ENCODE measurements around the gene DEFB121.
"Not testable (repeated sequence)": the region's sequence is repeated elsewhere in the genome, so short reads cannot be mapped to it uniquely, and the experiment has no call there.

DEFB121 gene

GRCh38 chr20:31406115-31406514 is at the start of gene DEFB121:
TSS of gene DEFB121 (minus strand) at chr20:31406215. CDS start at chr20:31406152, 63 bp downstream.
- DNase-seq (ENCODE audit: low read depth, low spot score), result no peak

GRCh38 chr20:31454361-31454760 is 48.3 kb upstream of the DEFB121 start:
- no peak for DNase-seq (ENCODE audit: low read depth, low spot score)

- no peak for DNase-seq (ENCODE audit: low read depth, low spot score)
These were observed 46.6 kb upstream of the DEFB121 start for GRCh38 chr20:31452575-31452974.

- DNase-seq (ENCODE audit: low read depth, low spot score), result no peak
These were observed 43.7 kb upstream of the DEFB121 start for GRCh38 chr20:31449511-31450414.

GRCh38 chr20:31446084-31446819 is 40.2 kb upstream of the DEFB121 start:
- no peak for DNase-seq (ENCODE audit: low read depth, low spot score)

- no peak for DNase-seq (ENCODE audit: low read depth, low spot score)
These were observed 34.1 kb upstream of the DEFB121 start, which contains the start of gene DEFB123 for GRCh38 chr20:31440012-31440659. TSS of gene DEFB123 (plus strand) at chr20:31440632. CDS start at chr20:31440699, 67 bp downstream.

GRCh38 chr20:31430568-31431115 is 24.6 kb upstream of the DEFB121 start:
- no peak for DNase-seq (ENCODE audit: low read depth, low spot score)

GRCh38 chr20:31427576-31427975 is 21.6 kb upstream of the DEFB121 start:
- not testable (repeated sequence) for DNase-seq (ENCODE audit: low read depth, low spot score)

- not testable (repeated sequence) for DNase-seq (ENCODE audit: low read depth, low spot score)
These were observed 21.0 kb upstream of the DEFB121 start for GRCh38 chr20:31426891-31427551.

- DNase-seq (ENCODE audit: low read depth, low spot score), result no peak
These were observed 19.8 kb upstream of the DEFB121 start for GRCh38 chr20:31425797-31426196.

GRCh38 chr20:31418307-31418706 is 12.3 kb upstream of the DEFB121 start:
- no peak for DNase-seq (ENCODE audit: low read depth, low spot score)

GRCh38 chr20:31415653-31416052 is 9.6 kb upstream of the DEFB121 start:
- no peak for DNase-seq (ENCODE audit: low read depth, low spot score)

GRCh38 chr20:31414381-31414780 is 8.4 kb upstream of the DEFB121 start:
- no peak for DNase-seq (ENCODE audit: low read depth, low spot score)

- no peak for DNase-seq (ENCODE audit: low read depth, low spot score)
These were observed 4.0 kb upstream of the DEFB121 start for GRCh38 chr20:31410011-31410410.

GRCh38 chr20:31403886-31404285 is 2.1 kb downstream of the DEFB121 start:
- DNase-seq (ENCODE audit: low read depth, low spot score), result no peak

GRCh38 chr20:31394900-31395299 is 11.1 kb downstream of the DEFB121 start:
- no peak for DNase-seq (ENCODE audit: low read depth, low spot score)

- no peak for DNase-seq (ENCODE audit: low read depth, low spot score)
These were observed 13.2 kb downstream of the DEFB121 start for GRCh38 chr20:31392836-31393235.

GRCh38 chr20:31390490-31390889 is 15.5 kb downstream of the DEFB121 start, which contains the start of gene DEFB119:
TSS of gene DEFB119 (minus strand) at chr20:31390590. CDS start at chr20:31390483, 107 bp downstream.
- DNase-seq (ENCODE audit: low read depth, low spot score), result no peak

GRCh38 chr20:31374346-31374745 is 31.7 kb downstream of the DEFB121 start:
- no peak for DNase-seq (ENCODE audit: low read depth, low spot score)

- no peak for DNase-seq (ENCODE audit: low read depth, low spot score)
These were observed 37.7 kb downstream of the DEFB121 start, which contains the start of gene DEFB118 for GRCh38 chr20:31368301-31368700. TSS of gene DEFB118 (plus strand) at chr20:31368601. CDS start at chr20:31368651, 50 bp downstream.

- DNase-seq (ENCODE audit: low read depth, low spot score), result not testable (repeated sequence)
These were observed 41.7 kb downstream of the DEFB121 start for GRCh38 chr20:31364272-31364671.
